Colonic mucosa (tissue), 2 donors: ENCODE measurements around the gene GPR137. TPM values are rescaled to one million over a fixed set of nuclear protein-coding genes. Genes with fewer than 3 reads are reported as not detected.

Experiments
- total RNA-seq, 2 donors: library from RNA; stranded (reverse); fragmentation: NEBNext Ultra II Directional in 1 of 2; extraction: Animal tissue kit (Norgen Biotek cat#: 25700) in 1 of 2; gene quantifications; one replicate each; pipeline ENCODE4 v1.2.1, GENCODE V29; 2021
- donor health status: DM: no; HTN: no; CAD: no.
- donor health status: DM: no; HTN: no; CAD: no.

Gene GPR137
- total RNA-seq, 2 donors from 2014 or later = 36.0 to 58.8 TPM

Other genes starting within 250 kb of the GPR137 start
- gene FLRT1, start 249.9 kb upstream of the GPR137 start, total RNA-seq = under 1 TPM; 0.20 to 0.96 TPM
- gene MACROD1, start 119.7 kb upstream of the GPR137 start, total RNA-seq = 10 to 100 TPM; 18.6 to 22.9 TPM
- gene STIP1, start 99.7 kb upstream of the GPR137 start, total RNA-seq = 100 to 1,000 TPM in 1 of 2 donors, 10 to 100 TPM in 1; 95.5 to 232 TPM
- gene FERMT3, start 79.1 kb upstream of the GPR137 start, total RNA-seq = 10 to 100 TPM; 10.9 to 16.6 TPM
- gene TRPT1, start 59.7 kb upstream of the GPR137 start, total RNA-seq = 10 to 100 TPM; 52.3 to 63.6 TPM
- 100 to 1,000 TPM; 110 to 168 TPM for gene NUDT22, start 59.6 kb upstream of the GPR137 start, total RNA-seq
- 10 to 100 TPM; 39.9 to 50.3 TPM for gene DNAJC4, start 55.3 kb upstream of the GPR137 start, total RNA-seq
- gene VEGFB, start 51.3 kb upstream of the GPR137 start, total RNA-seq = 10 to 100 TPM; 25.9 to 59.5 TPM
- 100 to 1,000 TPM in 1 of 2 donors, 10 to 100 TPM in 1; 71.7 to 104 TPM for gene FKBP2, start 44.8 kb upstream of the GPR137 start, total RNA-seq
- gene PPP1R14B, start 38.9 kb upstream of the GPR137 start, total RNA-seq = 100 to 1,000 TPM; 113 to 234 TPM
- 100 to 1,000 TPM in 1 of 2 donors, 10 to 100 TPM in 1; 86.9 to 108 TPM for gene PLCB3, start 34.3 kb upstream of the GPR137 start, total RNA-seq
- gene BAD, start 1.2 kb upstream of the GPR137 start, total RNA-seq = 10 to 100 TPM; 86.0 to 89.6 TPM
- gene KCNK4, start 5.5 kb downstream of the GPR137 start, total RNA-seq = not detected
- under 1 TPM in 1 of 2 donors, not detected in 1; 0.56 TPM for gene CATSPERZ, start 14.5 kb downstream of the GPR137 start, total RNA-seq
- 100 to 1,000 TPM; 150 to 187 TPM for gene ESRRA, start 19.7 kb downstream of the GPR137 start, total RNA-seq
- gene TRMT112, start 31.7 kb downstream of the GPR137 start, total RNA-seq = 100 to 1,000 TPM in 1 of 2 donors, 10 to 100 TPM in 1; 75.9 to 184 TPM
- gene PRDX5, start 32.3 kb downstream of the GPR137 start, total RNA-seq = 100 to 1,000 TPM; 301 to 425 TPM
- 10 to 100 TPM; 15.0 to 52.2 TPM for gene CCDC88B, start 54.4 kb downstream of the GPR137 start, total RNA-seq
- gene RPS6KA4, start 73.3 kb downstream of the GPR137 start, total RNA-seq = 10 to 100 TPM; 28.9 to 59.1 TPM